ENCODE measurements around the gene NFIL3.

- no peak for TF ChIP-seq USF2 (IDR thresholded peaks at IDR 0.05; ENCODE audit: low read depth, low read length)
- TF ChIP-seq CTCF (conservative IDR thresholded peaks at IDR 0.05; ENCODE audit: low read depth, low read length), result peak; percentile 48
- TF ChIP-seq POLR2A (IDR thresholded peaks at IDR 0.05; ENCODE audit: low read depth, low read length), result no peak
- peak; percentile 72 for TF ChIP-seq RAD21 (IDR thresholded peaks at IDR 0.05; ENCODE audit: low read length)
- TF ChIP-seq RFX5 (IDR thresholded peaks at IDR 0.05; ENCODE audit: low read depth, low read length), result no peak
- TF ChIP-seq FOS (IDR thresholded peaks at IDR 0.05; ENCODE audit: low read depth, low read length), result peak; percentile 96
- peak; percentile 49 for TF ChIP-seq MAFK (IDR thresholded peaks at IDR 0.05; ENCODE audit: low read depth, low read length)
- TF ChIP-seq SMC3 (IDR thresholded peaks at IDR 0.05; ENCODE audit: low read depth, low read length), result peak; percentile 45
- 0 out of 2 replicates have a peak, but pooled peaks have one; percentile 24 for TF ChIP-seq MAZ (IDR thresholded peaks at IDR 0.05; ENCODE audit: borderline replicate concordance, low read depth, low read length)
- TF ChIP-seq CHD1 (IDR thresholded peaks at IDR 0.05; ENCODE audit: low read depth, low read length), result no peak
- TF ChIP-seq CEBPB (IDR thresholded peaks at IDR 0.05; ENCODE audit: low read depth, low read length), result peak; percentile 64
- TF ChIP-seq NFE2L2 (IDR thresholded peaks at IDR 0.05; ENCODE audit: low read depth, low read length), result no peak
- TF ChIP-seq RCOR1 (IDR thresholded peaks at IDR 0.05; ENCODE audit: insufficient replicate concordance, low read length), result no peak
- TF ChIP-seq MXI1 (IDR thresholded peaks at IDR 0.05; ENCODE audit: borderline replicate concordance, low read depth, low read length), result no peak
Measured at GRCh38 chr9:91433180-91433579, 9.5 kb upstream of the NFIL3 start.
